Naive thymus-derived CD8-positive, alpha-beta T cell (primary cell): ENCODE results near the gene MAP2K5. TPM values are rescaled to one million over a fixed set of nuclear protein-coding genes. Genes with fewer than 3 reads are reported as not detected.

Experiments used
- ATAC-seq, 2 donors: fragments of 150-1000 bp; cut with Tn5 transposase in 1 of 2; sonication (Bioruptor Pico), chemical (Tn5 transposase) in 1 of 2; 1 replicate in 1 of 2; 2 replicates in 1 of 2; pipeline ENCODE4 v1.10.0; 2021; ENCODE audit warnings: mild to moderate bottlenecking in 2 of 2, moderate library complexity in 2 of 2
- POLR2A ChIA-PET: fragments of 350-600 bp; sonication (Branson Sonifier 250); formaldehyde crosslinking; loops from one replicate; lab custom pipeline; 2021; ENCODE audit warnings: antibody characterized with exemption; lab: Charles Lee
- DNase-seq, 10 donors: peaks; one replicate each; pipeline versions ENCODE4 v3.0.0 to v3.0.0-alpha.2; 2020 to 2022
- H3K27ac Mint-ChIP-seq, 10 donors: one replicate each; pipeline ENCODE4 v1.8.0; 2020 to 2022; ENCODE audit warnings: mild to moderate bottlenecking in 10 of 10, mixed read lengths in 10 of 10, moderate library complexity in 4 of 10, inconsistent platforms in 1 of 10
- H3K27me3 Mint-ChIP-seq, 5 donors: one replicate each; pipeline ENCODE4 v1.8.0; 2021 to 2022; ENCODE audit warnings: mixed read lengths in 5 of 5
- H3K36me3 Mint-ChIP-seq, 3 donors: one replicate each; pipeline ENCODE4 v1.8.0; 2020 to 2022; ENCODE audit warnings: mixed read lengths in 3 of 3, mild to moderate bottlenecking in 2 of 3, inconsistent platforms in 1 of 3
- H3K4me1 Mint-ChIP-seq, 4 donors: one replicate each; pipeline ENCODE4 v1.8.0; 2021 to 2022; ENCODE audit warnings: mixed read lengths in 4 of 4
- H3K4me3 Mint-ChIP-seq, 10 donors: one replicate each; pipeline ENCODE4 v1.8.0; 2020 to 2022; ENCODE audit warnings: mild to moderate bottlenecking in 10 of 10, mixed read lengths in 10 of 10, moderate library complexity in 6 of 10, inconsistent platforms in 1 of 10
- H3K9me3 Mint-ChIP-seq, 9 donors: one replicate each; pipeline ENCODE4 v1.8.0; 2020 to 2022; ENCODE audit warnings: mixed read lengths in 9 of 9, mild to moderate bottlenecking in 3 of 9, inconsistent platforms in 1 of 9, moderate library complexity in 1 of 9
- polyA plus RNA-seq, 3 donors: library from polyadenylated mRNA; unstranded; fragments of 300-500 nt; fragmentation: Illumina TruSeq; gene quantifications; one replicate each; pipeline ENCODE4 v1.2.3, GENCODE V29; 2021
- total RNA-seq, 8 experiments: library from RNA in 2 of 8; stranded (reverse) in 2 of 8; gene quantifications; one replicate each; pipeline ENCODE4 v1.2.3 and lab custom pipeline; 2021 to 2026

MAP2K5 gene
- total and polyA plus RNA-seq, 5 experiments from 2014 or later = 17.8 to 37.6 (median 22.5) TPM

- Mint-ChIP-seq H3K4me3 (peak overlapping the region in 1 of 10 donors; percentile 58), H3K4me1 (peaks cover 19 to 47% (median 41%) of the 10 kb centered on the region in 4 donors), H3K27me3 (no peaks in the 10 kb centered on the region), H3K36me3 (peaks cover 0 to 56% (median 10%) of the 10 kb centered on the region in 3 donors), H3K27ac (peak overlapping the region in 2 of 10 donors; percentile 53 to 73), H3K9me3 (no peaks in the 10 kb centered on the region)
- POLR2A ChIA-PET = interaction anchor here (0.6 kb wide), 1 partner anchor 20 kb away, joined by 4 read pairs; no protein-coding TSS in a partner anchor
- DNase-seq (no peak), ATAC-seq (no peak)
Observed at GRCh38 chr15:67548862-67549651, 6.6 kb downstream of the MAP2K5 start.

DNA sequence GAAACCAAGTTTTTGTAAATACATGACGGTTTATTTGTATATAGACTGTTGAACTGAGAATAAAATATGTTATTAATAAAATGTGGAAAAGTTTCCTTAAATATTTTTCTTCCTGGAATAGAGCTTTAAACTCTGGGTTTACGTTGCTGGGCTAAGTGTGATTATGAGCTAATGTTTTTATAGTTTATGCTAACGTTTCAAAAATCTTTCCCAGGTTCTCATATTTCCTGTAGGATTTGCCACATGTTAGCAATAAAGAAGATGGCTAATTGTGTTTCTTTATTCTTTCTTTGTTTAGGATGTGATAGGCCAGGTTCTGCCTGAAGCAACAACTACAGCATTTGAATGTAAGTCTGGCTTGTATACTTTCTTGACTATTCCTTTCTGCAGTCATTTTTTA lies 7.2 kb downstream of the MAP2K5 start:
- no peak for ATAC-seq
- H3K27me3 Mint-ChIP-seq = no peaks in the 10 kb centered on the region
- H3K4me1 Mint-ChIP-seq = peaks cover 15 to 44% (median 35%) of the 10 kb centered on the region in 4 donors
- H3K36me3 Mint-ChIP-seq = peaks cover 0 to 60% (median 10%) of the 10 kb centered on the region in 3 donors
- H3K4me3 Mint-ChIP-seq = no peak overlapping the region
- no peaks in the 10 kb centered on the region for H3K9me3 Mint-ChIP-seq
- H3K27ac Mint-ChIP-seq = no peak overlapping the region
- POLR2A ChIA-PET = no interaction called here
- DNase-seq = no peak

DNA sequence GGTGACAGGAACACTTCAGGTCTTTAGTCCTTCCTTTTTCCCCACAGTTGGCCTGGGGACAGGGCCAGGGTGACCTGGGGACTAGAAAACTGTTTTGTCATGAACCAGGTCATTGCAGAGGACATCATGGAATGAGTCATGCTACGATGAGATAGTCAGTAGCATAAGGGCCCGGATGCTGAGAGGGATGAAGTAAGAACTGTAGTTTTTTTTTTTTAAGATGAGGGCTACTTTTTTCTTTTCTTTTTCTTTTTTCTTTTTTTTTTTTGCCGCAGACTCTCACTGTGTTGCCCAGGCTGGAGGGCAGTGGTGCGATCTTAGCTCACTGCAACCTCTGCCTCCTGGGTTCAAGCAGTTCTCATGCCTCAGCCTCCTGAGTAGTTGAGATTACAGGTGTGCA lies 8.0 kb downstream of the MAP2K5 start:
- POLR2A ChIA-PET = no interaction called here
- Mint-ChIP-seq H3K27me3 (no peaks in the 10 kb centered on the region), H3K9me3 (no peaks in the 10 kb centered on the region), H3K4me1 (peaks cover 13 to 40% (median 30%) of the 10 kb centered on the region in 4 donors), H3K4me3 (no peak overlapping the region), H3K27ac (no peak overlapping the region), H3K36me3 (peaks cover 0 to 67% (median 16%) of the 10 kb centered on the region in 3 donors)
- ATAC-seq = no peak
- no peak for DNase-seq

DNA sequence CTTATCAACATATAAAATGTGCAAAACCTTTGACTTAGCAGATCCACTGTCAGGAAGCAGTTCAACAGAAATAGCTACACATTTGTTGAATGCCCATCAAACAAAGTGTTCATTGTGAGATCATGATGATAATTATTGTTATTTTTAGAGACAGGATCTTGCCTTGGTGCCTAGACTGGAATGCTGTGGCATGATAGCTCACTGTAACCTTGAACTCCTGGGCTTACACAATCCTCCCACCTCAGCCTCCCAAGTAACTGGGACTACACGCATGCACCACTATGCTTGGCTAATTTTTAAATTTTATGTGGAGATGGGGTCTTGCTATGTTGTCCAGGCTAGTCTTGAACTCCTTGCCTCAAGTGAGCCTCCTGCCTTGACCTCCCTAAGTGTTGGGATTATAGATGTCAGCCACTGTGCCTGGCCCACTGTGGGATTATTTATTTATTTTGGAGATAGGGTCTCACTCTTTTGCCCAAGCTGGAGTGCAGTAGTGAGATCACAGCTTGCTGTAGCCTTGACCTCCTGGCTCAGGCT lies 8.8 kb downstream of the MAP2K5 start:
- Mint-ChIP-seq H3K36me3 (peaks cover 0 to 73% (median 18%) of the 10 kb centered on the region in 3 donors), H3K27me3 (no peaks in the 10 kb centered on the region), H3K4me1 (peaks cover 12 to 35% (median 23%) of the 10 kb centered on the region in 4 donors), H3K4me3 (no peak overlapping the region), H3K9me3 (no peaks in the 10 kb centered on the region), H3K27ac (peak overlapping the region in 1 of 10 donors; percentile 67)
- POLR2A ChIA-PET = interaction anchor here (0.5 kb wide), 1 partner anchor 158 kb away, joined by 4 read pairs; no protein-coding TSS in a partner anchor
- no peak for ATAC-seq
- DNase-seq = no peak

- ATAC-seq (no peak), DNase-seq (no peak)
- Mint-ChIP-seq H3K4me3 (no peak overlapping the region), H3K4me1 (peaks cover 8 to 11% (median 11%) of the 10 kb centered on the region in 4 donors), H3K36me3 (peaks cover 17 to 82% (median 42%) of the 10 kb centered on the region in 3 donors), H3K27ac (peak overlapping the region in 1 of 10 donors; percentile 22), H3K9me3 (peaks cover 0 to 4% (median 0%) of the 10 kb centered on the region in 9 donors), H3K27me3 (no peaks in the 10 kb centered on the region)
- POLR2A ChIA-PET = no interaction called here
Observed at GRCh38 chr15:67554580-67554979, 12.1 kb downstream of the MAP2K5 start.

DNA sequence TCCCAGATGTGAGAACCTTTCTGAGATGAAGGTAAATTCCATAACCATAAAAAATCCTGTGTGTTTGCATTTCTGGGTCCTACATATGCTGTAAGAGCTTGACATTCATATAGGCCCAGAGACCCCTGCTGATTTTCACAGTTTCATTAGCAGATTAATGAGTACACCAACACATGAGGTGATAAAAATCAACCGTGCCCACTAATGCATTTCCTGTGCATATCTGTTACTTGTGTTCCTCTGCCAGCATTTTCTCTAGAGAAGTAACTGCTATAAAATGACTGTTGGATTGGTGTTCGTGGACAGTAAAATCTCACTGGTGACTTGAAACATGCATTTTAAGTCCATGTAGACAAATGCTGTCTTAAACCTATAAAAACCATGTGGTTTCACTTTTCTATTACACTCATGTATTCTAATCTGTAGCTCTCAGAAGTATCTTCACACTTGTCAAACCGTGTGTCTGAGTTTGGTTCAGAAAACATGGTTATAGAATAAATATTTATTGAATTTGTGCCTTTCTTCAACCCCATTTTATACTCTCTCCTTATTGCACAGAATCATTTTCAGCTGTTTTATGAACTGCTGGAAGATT lies 14.6 kb downstream of the MAP2K5 start:
- Mint-ChIP-seq H3K4me1 (peaks cover 11 to 27% (median 16%) of the 10 kb centered on the region in 4 donors), H3K4me3 (no peak overlapping the region), H3K27me3 (no peaks in the 10 kb centered on the region), H3K27ac (no peak overlapping the region), H3K36me3 (peaks cover 17 to 71% (median 41%) of the 10 kb centered on the region in 3 donors), H3K9me3 (peaks cover 0 to 4% (median 0%) of the 10 kb centered on the region in 9 donors)
- POLR2A ChIA-PET = no interaction called here
- no peak for DNase-seq
- no peak for ATAC-seq

- no peaks in the 10 kb centered on the region for H3K27me3 Mint-ChIP-seq
- no peak for ATAC-seq
- POLR2A ChIA-PET = no interaction called here
- H3K36me3 Mint-ChIP-seq = peaks cover 17 to 70% (median 46%) of the 10 kb centered on the region in 3 donors
- H3K9me3 Mint-ChIP-seq = peaks cover 0 to 4% (median 0%) of the 10 kb centered on the region in 9 donors
- peak overlapping the region in 2 of 10 donors; percentile 6 to 51 for H3K27ac Mint-ChIP-seq
- no peak for DNase-seq
- peaks cover 13 to 28% (median 16%) of the 10 kb centered on the region in 4 donors for H3K4me1 Mint-ChIP-seq
- no peak overlapping the region for H3K4me3 Mint-ChIP-seq
Observed at GRCh38 chr15:67558502-67558901, 16.0 kb downstream of the MAP2K5 start.

DNA sequence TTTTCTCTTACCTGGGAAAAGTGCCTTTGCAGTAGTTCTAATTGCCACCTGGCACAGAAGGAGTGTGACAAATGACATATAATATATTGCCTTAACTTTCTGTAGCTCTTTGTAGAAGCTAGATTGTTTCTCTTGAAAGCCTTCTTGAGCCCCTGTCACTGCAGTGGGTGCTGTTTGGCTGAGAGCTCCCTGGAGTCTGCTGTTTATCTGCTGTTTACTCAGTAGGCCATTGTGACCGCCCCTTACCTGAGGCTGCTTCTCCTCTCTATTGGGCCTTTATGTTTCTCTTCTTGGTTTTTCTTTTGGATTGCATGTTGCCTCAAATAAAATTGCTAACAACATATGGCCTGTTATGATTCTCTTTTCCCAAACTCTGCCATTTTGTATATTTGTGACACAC lies 16.7 kb downstream of the MAP2K5 start:
- H3K27ac Mint-ChIP-seq = no peak overlapping the region
- peaks cover 17 to 76% (median 50%) of the 10 kb centered on the region in 3 donors for H3K36me3 Mint-ChIP-seq

GRCh38 chr15:67559576-67559975 lies 17.1 kb downstream of the MAP2K5 start:
- H3K4me3 Mint-ChIP-seq = no peak overlapping the region
- H3K27ac Mint-ChIP-seq = no peak overlapping the region
- DNase-seq (no peak), ATAC-seq (no peak)
- peaks cover 0 to 4% (median 0%) of the 10 kb centered on the region in 9 donors for H3K9me3 Mint-ChIP-seq
- peaks cover 20 to 37% (median 23%) of the 10 kb centered on the region in 4 donors for H3K4me1 Mint-ChIP-seq
- H3K27me3 Mint-ChIP-seq = no peaks in the 10 kb centered on the region
- H3K36me3 Mint-ChIP-seq = peaks cover 17 to 77% (median 50%) of the 10 kb centered on the region in 3 donors
- POLR2A ChIA-PET = no interaction called here

More for the DNA sequence above, 16.7 kb downstream of the MAP2K5 start:
- POLR2A ChIA-PET = no interaction called here
- peaks cover 0 to 4% (median 0%) of the 10 kb centered on the region in 9 donors for H3K9me3 Mint-ChIP-seq
- H3K4me1 Mint-ChIP-seq = peaks cover 16 to 35% (median 19%) of the 10 kb centered on the region in 4 donors
- no peaks in the 10 kb centered on the region for H3K27me3 Mint-ChIP-seq
- H3K4me3 Mint-ChIP-seq = no peak overlapping the region
- DNase-seq (no peak), ATAC-seq (no peak)

GRCh38 chr15:67560320-67560719 lies 17.8 kb downstream of the MAP2K5 start:
- peaks cover 17 to 69% (median 48%) of the 10 kb centered on the region in 3 donors for H3K36me3 Mint-ChIP-seq
- no peak overlapping the region for H3K4me3 Mint-ChIP-seq
- no peak for ATAC-seq
- no peak for DNase-seq
- H3K9me3 Mint-ChIP-seq = peaks cover 0 to 4% (median 0%) of the 10 kb centered on the region in 9 donors
- peaks cover 18 to 32% (median 24%) of the 10 kb centered on the region in 4 donors for H3K4me1 Mint-ChIP-seq
- POLR2A ChIA-PET = no interaction called here
- H3K27me3 Mint-ChIP-seq = no peaks in the 10 kb centered on the region
- no peak overlapping the region for H3K27ac Mint-ChIP-seq

DNA sequence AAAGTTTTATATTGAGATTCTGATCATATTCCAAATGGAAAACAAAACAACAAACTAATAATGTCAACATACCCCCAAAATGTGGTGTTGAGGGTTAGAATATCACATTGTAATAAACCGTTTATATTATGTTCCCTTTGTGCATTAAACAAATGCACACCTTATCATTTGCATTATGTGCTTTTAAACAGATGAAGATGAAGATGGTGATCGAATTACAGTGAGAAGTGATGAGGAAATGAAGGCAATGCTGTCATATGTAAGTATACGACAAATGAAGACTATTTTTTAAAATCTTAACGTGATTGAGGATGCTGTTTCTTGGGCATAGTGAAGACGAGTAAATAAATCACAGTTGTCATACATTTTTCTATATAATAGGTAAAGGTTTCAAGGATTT lies 20.6 kb downstream of the MAP2K5 start:
- no peak overlapping the region for H3K4me3 Mint-ChIP-seq
- ATAC-seq = no peak
- no peaks in the 10 kb centered on the region for H3K27me3 Mint-ChIP-seq
- no peak for DNase-seq
- H3K9me3 Mint-ChIP-seq = peaks cover 0 to 4% (median 0%) of the 10 kb centered on the region in 9 donors
- H3K4me1 Mint-ChIP-seq = peaks cover 16 to 32% (median 19%) of the 10 kb centered on the region in 4 donors
- POLR2A ChIA-PET = no interaction called here
- H3K27ac Mint-ChIP-seq = peak overlapping the region in 1 of 10 donors; percentile 6
- peaks cover 13 to 62% (median 33%) of the 10 kb centered on the region in 3 donors for H3K36me3 Mint-ChIP-seq

DNA sequence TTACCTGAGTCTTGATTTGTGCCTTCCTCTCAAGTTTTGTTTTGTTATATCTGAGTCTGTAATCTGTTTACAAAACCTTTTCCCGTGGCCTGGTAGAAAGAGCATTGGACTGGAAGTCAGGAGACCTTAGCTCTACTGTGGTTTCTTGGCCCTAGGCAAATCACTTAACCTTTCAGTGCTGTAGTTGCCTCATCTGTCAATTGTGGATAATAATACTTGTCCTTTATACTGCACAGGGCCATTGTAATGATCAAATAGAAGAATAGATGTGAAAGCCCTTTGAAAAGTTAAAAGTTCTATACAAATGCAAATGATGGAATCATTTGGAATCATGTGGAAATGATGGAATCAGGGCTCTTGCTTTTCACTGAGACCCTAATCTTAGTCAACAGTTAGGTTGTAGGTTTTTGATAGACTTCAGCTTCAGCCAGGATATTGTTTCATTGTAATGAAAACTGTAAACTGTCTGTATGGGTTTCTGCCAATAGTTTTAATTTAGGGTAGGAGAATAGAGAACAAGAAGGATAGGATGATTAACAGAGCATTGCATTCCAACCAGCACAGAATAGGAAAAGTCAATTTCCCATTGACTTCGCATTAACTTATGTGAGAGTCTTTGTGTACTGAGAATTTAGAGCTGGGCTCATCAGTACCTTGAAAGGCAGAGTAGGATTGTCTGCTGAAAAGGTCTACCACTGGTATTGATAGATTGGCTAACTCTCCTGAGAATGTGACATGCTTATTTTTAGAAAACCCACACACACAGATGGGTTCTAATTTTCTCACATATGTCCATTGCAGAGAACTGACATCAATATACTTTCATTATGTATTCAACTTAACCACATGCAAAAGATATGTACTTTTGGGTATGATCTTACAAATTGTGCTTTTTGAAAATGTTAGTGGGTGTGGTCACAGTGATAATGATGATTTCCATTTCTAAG lies 21.8 kb downstream of the MAP2K5 start:
- ATAC-seq (no peak), DNase-seq (no peak)

More for the DNA sequence above, 21.8 kb downstream of the MAP2K5 start:
- Mint-ChIP-seq H3K36me3 (peaks cover 2 to 61% (median 21%) of the 10 kb centered on the region in 3 donors), H3K4me3 (no peak overlapping the region), H3K27me3 (no peaks in the 10 kb centered on the region), H3K4me1 (peaks cover 11 to 31% (median 17%) of the 10 kb centered on the region in 4 donors), H3K9me3 (no peaks in the 10 kb centered on the region), H3K27ac (peak overlapping the region in 3 of 10 donors; percentile 3 to 9 (median 4))
- POLR2A ChIA-PET = no interaction called here
